ENCODE results near the gene PDZK1IP1.
"Not testable (repeated sequence)": the region's sequence is repeated elsewhere in the genome, so short reads cannot be mapped to it uniquely, and the experiment has no call there.

PDZK1IP1 gene

GRCh38 chr1:47172782-47173181, 17.1 kb downstream of the PDZK1IP1 start:
- TF ChIP-seq CTCF (conservative IDR thresholded peaks at IDR 0.05), result no peak
- TF ChIP-seq ZFX (IDR thresholded peaks at IDR 0.05), result no peak
- no peak overlapping the region for H3K27ac ChIP-seq

- TF ChIP-seq ZFX (IDR thresholded peaks at IDR 0.05), result no peak
- no peak for TF ChIP-seq CTCF (conservative IDR thresholded peaks at IDR 0.05)
- H3K27ac ChIP-seq, result no peak overlapping the region
Observed at GRCh38 chr1:47164552-47164951, 25.3 kb downstream of the PDZK1IP1 start.

- TF ChIP-seq CTCF (conservative IDR thresholded peaks at IDR 0.05) (no peak), ZFX (IDR thresholded peaks at IDR 0.05) (no peak)
- no peak overlapping the region for H3K27ac ChIP-seq
Observed at GRCh38 chr1:47161298-47162040, 28.4 kb downstream of the PDZK1IP1 start.

- H3K27ac ChIP-seq, result no peak overlapping the region
- TF ChIP-seq ZFX (IDR thresholded peaks at IDR 0.05), result no peak
- TF ChIP-seq CTCF (conservative IDR thresholded peaks at IDR 0.05), result no peak
Observed at GRCh38 chr1:47160716-47161115, 29.1 kb downstream of the PDZK1IP1 start.

- H3K27ac ChIP-seq, result not testable (repeated sequence)
Observed at GRCh38 chr1:47157957-47158356, 31.9 kb downstream of the PDZK1IP1 start.

- H3K27ac ChIP-seq, result not testable (repeated sequence)
Observed at GRCh38 chr1:47156457-47156856, 33.4 kb downstream of the PDZK1IP1 start.

GRCh38 chr1:47149162-47149561, 40.7 kb downstream of the PDZK1IP1 start:
- not testable (repeated sequence) for H3K27ac ChIP-seq

GRCh38 chr1:47147047-47147785, 42.6 kb downstream of the PDZK1IP1 start:
- no peak for TF ChIP-seq ZFX (IDR thresholded peaks at IDR 0.05)
- peak; percentile 23 for TF ChIP-seq CTCF (conservative IDR thresholded peaks at IDR 0.05)
- no peak overlapping the region for H3K27ac ChIP-seq

- not testable (repeated sequence) for H3K27ac ChIP-seq
Observed at GRCh38 chr1:47146495-47146894, 43.3 kb downstream of the PDZK1IP1 start.

Measured in C4-2B (cell line).